Hepatocyte (in vitro differentiated cells): ENCODE results near the gene ADGRL3. TPM values are rescaled to one million over a fixed set of nuclear protein-coding genes. Genes with fewer than 3 reads are reported as not detected.

Source experiments
- DNase-seq: peaks from one replicate; pipeline ENCODE4 v3.0.0-alpha.2; 2016; ENCODE audit warnings: low spot score
- H2AFZ ChIP-seq: fragments of 200-600 bp; sonication (generic); 2 replicates; pipeline ENCODE4 v1.6.0; 2016; ENCODE audit warnings: antibody characterized with exemption, mild to moderate bottlenecking
- H3K27ac ChIP-seq: fragments of 200-600 bp; sonication (generic); 2 replicates; pipeline ENCODE4 v1.5.1; 2016; ENCODE audit warnings: mild to moderate bottlenecking
- H3K27me3 ChIP-seq: fragments of 200-600 bp; sonication (generic); 2 replicates; pipeline ENCODE4 v1.6.1; 2016
- H3K36me3 ChIP-seq: fragments of 200-600 bp; sonication (generic); replicated peaks from 2 replicates; pipeline ENCODE4 v1.5.1; 2016; ENCODE audit warnings: low read depth; ENCODE audit not compliant: insufficient read depth
- H3K4me1 ChIP-seq: fragments of 200-600 bp; sonication (generic); 2 replicates; pipeline ENCODE4 v1.5.1; 2016; ENCODE audit warnings: mild to moderate bottlenecking, moderate library complexity; ENCODE audit not compliant: insufficient read depth
- H3K4me2 ChIP-seq: fragments of 200-600 bp; sonication (generic); 2 replicates; pipeline ENCODE4 v1.6.0; 2016
- H3K4me3 ChIP-seq: fragments of 200-600 bp; sonication (generic); 2 replicates; pipeline ENCODE4 v1.5.1; 2016; ENCODE audit warnings: mild to moderate bottlenecking
- H3K79me2 ChIP-seq: fragments of 200-600 bp; sonication (generic); 2 replicates; pipeline ENCODE4 v1.6.0; 2017; ENCODE audit warnings: mild to moderate bottlenecking
- H3K9me2 ChIP-seq: fragments of 200-600 bp; sonication (generic); replicated peaks from 2 replicates; pipeline ENCODE4 v1.6.0; 2017; ENCODE audit warnings: mild to moderate bottlenecking; ENCODE audit not compliant: insufficient read depth
- H3K9me3 ChIP-seq: fragments of 200-600 bp; sonication (generic); 2 replicates; pipeline ENCODE4 v1.5.1; 2016; ENCODE audit warnings: low read depth, mild to moderate bottlenecking
- H4K20me1 ChIP-seq: fragments of 200-600 bp; sonication (generic); 2 replicates; pipeline ENCODE4 v1.6.0; 2016; ENCODE audit warnings: mild to moderate bottlenecking; ENCODE audit not compliant: insufficient read depth, poor library complexity, severe bottlenecking
- EZH2 ChIP-seq: fragments of 200-600 bp; sonication (generic); IDR thresholded peaks from 2 replicates; pipeline ENCODE4 v1.6.1; 2016; ENCODE audit warnings: antibody characterized with exemption, mild to moderate bottlenecking, borderline replicate concordance
- EZH2phosphoT487 ChIP-seq: fragments of 200-600 bp; sonication (generic); IDR thresholded peaks from one replicate; pipeline ENCODE4 v1.6.1; 2018; ENCODE audit warnings: antibody characterized with exemption, mild to moderate bottlenecking, low read depth, moderate library complexity; ENCODE audit not compliant: unreplicated experiment, severe bottlenecking
- WGBS: methylation state at CpG from one replicate; pipeline ENCODE4 v1.1.6; 2016; ENCODE audit warnings: low lambda C conversion rate; ENCODE audit errors: missing lambda C conversion rate; 5-methylcytosine and 5-hydroxymethylcytosine counted together
- polyA plus RNA-seq: library from polyadenylated mRNA; unstranded; fragments of >200 nt; fragmentation: Nextera tagmentation; extraction: Ambion mirVana; gene quantifications from 2 replicates; pipeline ENCODE4 v1.2.1, GENCODE V29; 2016
- total RNA-seq: library from RNA; depleted of rRNA; stranded (reverse); fragments of >200 nt; gene quantifications from 2 replicates; pipeline ENCODE4 v1.2.3, GENCODE V29; 2014
- TF ChIP-seq, protein P1 (sequence below): fragments of 200-600 bp; sonication (generic); IDR thresholded peaks from 2 replicates; pipeline ENCODE4 v1.5.1; 2016; ENCODE audit warnings: antibody characterized with exemption, mild to moderate bottlenecking; ENCODE audit not compliant: poor library complexity

The ADGRL3 gene
- total and polyA plus RNA-seq, 2 experiments from 2014 or later, result 4.4 to 21.2 TPM

DNA sequence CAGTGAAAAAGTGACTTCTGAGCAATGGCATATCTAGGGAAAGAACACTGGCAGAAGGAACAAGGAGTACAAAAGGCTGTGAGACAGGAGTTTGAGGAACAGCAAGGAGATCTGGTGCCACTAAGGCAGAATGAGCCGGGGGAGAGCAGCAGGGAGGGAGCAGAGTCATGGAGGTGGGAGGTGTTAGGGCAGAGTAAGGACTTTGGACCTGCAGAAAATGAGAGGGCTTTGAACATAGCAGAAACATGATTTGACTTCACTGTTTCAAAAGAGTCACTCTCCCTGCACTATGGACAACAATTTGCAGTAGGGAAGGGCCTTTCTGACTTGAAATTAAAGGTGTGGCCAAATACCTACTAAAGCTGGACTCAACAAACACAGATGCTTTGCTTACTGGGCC, 356.2 kb downstream of the ADGRL3 start:
- H3K4me2 ChIP-seq, result peak overlapping the region; percentile 59
- H3K9me2 ChIP-seq, result no peaks in the 10 kb centered on the region
- H3K79me2 ChIP-seq, result no peaks in the 10 kb centered on the region
- 32% methylated on average over 1 of the region's 1 CpG for WGBS
- H3K4me1 ChIP-seq, result peaks cover 24% of the 10 kb centered on the region
- no peaks in the 10 kb centered on the region for H3K9me3 ChIP-seq
- H3K27ac ChIP-seq, result peak overlapping the region; percentile 97
- no peaks in the 10 kb centered on the region for H3K36me3 ChIP-seq
- H3K27me3 ChIP-seq, result no peaks in the 10 kb centered on the region
- no peak overlapping the region for H3K4me3 ChIP-seq
- no peak overlapping the region for H2AFZ ChIP-seq
- no peak for TF ChIP-seq EZH2phosphoT487
- TF ChIP-seq, protein P1, sequence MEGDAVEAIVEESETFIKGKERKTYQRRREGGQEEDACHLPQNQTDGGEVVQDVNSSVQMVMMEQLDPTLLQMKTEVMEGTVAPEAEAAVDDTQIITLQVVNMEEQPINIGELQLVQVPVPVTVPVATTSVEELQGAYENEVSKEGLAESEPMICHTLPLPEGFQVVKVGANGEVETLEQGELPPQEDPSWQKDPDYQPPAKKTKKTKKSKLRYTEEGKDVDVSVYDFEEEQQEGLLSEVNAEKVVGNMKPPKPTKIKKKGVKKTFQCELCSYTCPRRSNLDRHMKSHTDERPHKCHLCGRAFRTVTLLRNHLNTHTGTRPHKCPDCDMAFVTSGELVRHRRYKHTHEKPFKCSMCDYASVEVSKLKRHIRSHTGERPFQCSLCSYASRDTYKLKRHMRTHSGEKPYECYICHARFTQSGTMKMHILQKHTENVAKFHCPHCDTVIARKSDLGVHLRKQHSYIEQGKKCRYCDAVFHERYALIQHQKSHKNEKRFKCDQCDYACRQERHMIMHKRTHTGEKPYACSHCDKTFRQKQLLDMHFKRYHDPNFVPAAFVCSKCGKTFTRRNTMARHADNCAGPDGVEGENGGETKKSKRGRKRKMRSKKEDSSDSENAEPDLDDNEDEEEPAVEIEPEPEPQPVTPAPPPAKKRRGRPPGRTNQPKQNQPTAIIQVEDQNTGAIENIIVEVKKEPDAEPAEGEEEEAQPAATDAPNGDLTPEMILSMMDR, result no peak
- TF ChIP-seq EZH2, result no peak
- DNase-seq, result peak; percentile 71
- no peaks in the 10 kb centered on the region for H4K20me1 ChIP-seq

DNA sequence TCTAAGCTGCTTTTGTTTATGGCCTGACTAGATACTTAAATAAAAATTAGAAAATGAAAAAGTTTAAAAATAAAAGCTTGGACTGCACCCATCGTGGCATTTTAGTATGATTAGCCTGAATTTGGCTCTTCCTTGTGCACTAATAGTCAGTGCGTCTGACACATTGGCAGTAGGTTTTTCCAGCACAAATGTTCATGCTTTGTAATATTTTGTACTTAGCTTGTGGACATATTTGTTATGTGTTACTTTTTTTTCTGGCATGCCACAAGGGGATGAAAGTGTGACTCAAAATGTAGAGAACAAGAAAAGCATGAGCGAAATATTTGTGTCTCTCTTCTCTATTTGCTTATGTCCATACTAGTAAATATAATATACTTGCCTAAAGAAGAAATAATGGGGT, 359.3 kb downstream of the ADGRL3 start:
- no peak for TF ChIP-seq EZH2phosphoT487
- TF ChIP-seq, protein P1, result no peak
- no peak for TF ChIP-seq EZH2
- H3K27ac ChIP-seq, result no peak overlapping the region
- H3K79me2 ChIP-seq, result no peaks in the 10 kb centered on the region
- no peaks in the 10 kb centered on the region for H4K20me1 ChIP-seq
- no peaks in the 10 kb centered on the region for H3K36me3 ChIP-seq
- DNase-seq, result no peak
- no peak overlapping the region for H2AFZ ChIP-seq
- H3K9me3 ChIP-seq, result no peaks in the 10 kb centered on the region
- no peaks in the 10 kb centered on the region for H3K27me3 ChIP-seq
- WGBS, result 97% methylated on average over 3 of the region's 3 CpGs
- H3K4me3 ChIP-seq, result no peak overlapping the region
- H3K4me2 ChIP-seq, result no peak overlapping the region
- H3K4me1 ChIP-seq, result peaks cover 24% of the 10 kb centered on the region
- H3K9me2 ChIP-seq, result no peaks in the 10 kb centered on the region

- Histone ChIP-seq H4K20me1 (no peaks in the 10 kb centered on the region), H3K79me2 (no peaks in the 10 kb centered on the region), H2AFZ (no peak overlapping the region), H3K4me3 (no peak overlapping the region), H3K27ac (no peak overlapping the region), H3K36me3 (no peaks in the 10 kb centered on the region), H3K9me3 (no peaks in the 10 kb centered on the region), H3K9me2 (no peaks in the 10 kb centered on the region), H3K4me2 (no peak overlapping the region), H3K27me3 (no peaks in the 10 kb centered on the region), H3K4me1 (peaks cover 20% of the 10 kb centered on the region)
- TF ChIP-seq EZH2phosphoT487, result no peak
- no peak for TF ChIP-seq EZH2
- TF ChIP-seq, protein P1, result no peak
- DNase-seq, result no peak
Observed at GRCh38 chr4:61561028-61561427, 360.9 kb downstream of the ADGRL3 start.

GRCh38 chr4:61571761-61572559, 371.8 kb downstream of the ADGRL3 start:
- Histone ChIP-seq H3K27me3 (no peaks in the 10 kb centered on the region), H2AFZ (no peak overlapping the region), H3K9me2 (no peaks in the 10 kb centered on the region), H3K4me2 (no peak overlapping the region), H3K27ac (no peak overlapping the region), H3K4me1 (no peaks in the 10 kb centered on the region), H4K20me1 (no peaks in the 10 kb centered on the region), H3K4me3 (no peak overlapping the region), H3K9me3 (no peaks in the 10 kb centered on the region), H3K79me2 (no peaks in the 10 kb centered on the region), H3K36me3 (no peaks in the 10 kb centered on the region)
- TF ChIP-seq EZH2phosphoT487 (no peak), EZH2 (no peak)
- TF ChIP-seq, protein P1, result no peak
- 64% methylated on average over 2 of the region's 2 CpGs for WGBS
- no peak for DNase-seq
